Measurements from ENCODE around the gene OR56A5. TPM values are rescaled to one million over a fixed set of nuclear protein-coding genes. Genes with fewer than 3 reads are reported as not detected.

The OR56A5 gene
- total RNA-seq = not detected in 2 replicates

- TF ChIP-seq, protein P1, sequence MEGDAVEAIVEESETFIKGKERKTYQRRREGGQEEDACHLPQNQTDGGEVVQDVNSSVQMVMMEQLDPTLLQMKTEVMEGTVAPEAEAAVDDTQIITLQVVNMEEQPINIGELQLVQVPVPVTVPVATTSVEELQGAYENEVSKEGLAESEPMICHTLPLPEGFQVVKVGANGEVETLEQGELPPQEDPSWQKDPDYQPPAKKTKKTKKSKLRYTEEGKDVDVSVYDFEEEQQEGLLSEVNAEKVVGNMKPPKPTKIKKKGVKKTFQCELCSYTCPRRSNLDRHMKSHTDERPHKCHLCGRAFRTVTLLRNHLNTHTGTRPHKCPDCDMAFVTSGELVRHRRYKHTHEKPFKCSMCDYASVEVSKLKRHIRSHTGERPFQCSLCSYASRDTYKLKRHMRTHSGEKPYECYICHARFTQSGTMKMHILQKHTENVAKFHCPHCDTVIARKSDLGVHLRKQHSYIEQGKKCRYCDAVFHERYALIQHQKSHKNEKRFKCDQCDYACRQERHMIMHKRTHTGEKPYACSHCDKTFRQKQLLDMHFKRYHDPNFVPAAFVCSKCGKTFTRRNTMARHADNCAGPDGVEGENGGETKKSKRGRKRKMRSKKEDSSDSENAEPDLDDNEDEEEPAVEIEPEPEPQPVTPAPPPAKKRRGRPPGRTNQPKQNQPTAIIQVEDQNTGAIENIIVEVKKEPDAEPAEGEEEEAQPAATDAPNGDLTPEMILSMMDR (IDR thresholded peaks at IDR 0.05; ENCODE audit: insufficient read depth, low read depth, low read length) = no peak
- no peak for DNase-seq (ENCODE audit: low read depth)
- H3K4me3 ChIP-seq (ENCODE audit: low read depth, low read length) = no peak within 1 kb of the TSS
These were observed at the start of gene OR56A5 for GRCh38 chr11:5968394-5968793. Gene OR56A5 (minus strand): TSS chr11:5968494. CDS start chr11:5968494, 0 bp downstream.

- no peak for DNase-seq (ENCODE audit: low read depth)
- TF ChIP-seq, protein P1 (IDR thresholded peaks at IDR 0.05; ENCODE audit: insufficient read depth, low read depth, low read length) = no peak
- H3K4me3 ChIP-seq (ENCODE audit: low read depth, low read length) = no peak overlapping the region
These were observed 44.7 kb upstream of the OR56A5 start for GRCh38 chr11:6013042-6013441.

GRCh38 chr11:6012035-6012668, 43.9 kb upstream of the OR56A5 start:
- no peak for DNase-seq (ENCODE audit: low read depth)
- TF ChIP-seq, protein P1 (IDR thresholded peaks at IDR 0.05; ENCODE audit: insufficient read depth, low read depth, low read length) = no peak
- H3K4me3 ChIP-seq (ENCODE audit: low read depth, low read length) = no peak overlapping the region

GRCh38 chr11:6006846-6007245, 38.6 kb upstream of the OR56A5 start, which contains the start of gene OR56A4:
Gene OR56A4 (minus strand): TSS chr11:6006946. CDS start chr11:6002992, 3,954 bp downstream.
- no peak for DNase-seq (ENCODE audit: low read depth)
- TF ChIP-seq, protein P1 (IDR thresholded peaks at IDR 0.05; ENCODE audit: insufficient read depth, low read depth, low read length) = no peak

GRCh38 chr11:6006395-6006794, 38.1 kb upstream of the OR56A5 start:
- no peak for DNase-seq (ENCODE audit: low read depth)
- H3K4me3 ChIP-seq (ENCODE audit: low read depth, low read length) = no peak overlapping the region
- TF ChIP-seq, protein P1 (IDR thresholded peaks at IDR 0.05; ENCODE audit: insufficient read depth, low read depth, low read length) = no peak

More at GRCh38 chr11:6006846-6007245, 38.6 kb upstream of the OR56A5 start, which contains the start of gene OR56A4:
- H3K4me3 ChIP-seq (ENCODE audit: low read depth, low read length) = no peak within 1 kb of the TSS

GRCh38 chr11:6002202-6002699, 34.0 kb upstream of the OR56A5 start:
- DNase-seq (ENCODE audit: low read depth) = no peak
- TF ChIP-seq, protein P1 (IDR thresholded peaks at IDR 0.05; ENCODE audit: insufficient read depth, low read depth, low read length) = no peak
- H3K4me3 ChIP-seq (ENCODE audit: low read depth, low read length) = no peak overlapping the region
